Measurements from ENCODE around the gene SNTN.
"Not testable (repeated sequence)": the region's sequence is repeated elsewhere in the genome, so short reads cannot be mapped to it uniquely, and the experiment has no call there.

Gene SNTN

GRCh38 chr3:63652066-63652725 lies at the start of gene SNTN:
Gene SNTN (plus strand): TSS chr3:63652675. CDS start chr3:63652688, 13 bp downstream.
- DNase-seq (ENCODE audit: low read depth): no peak

GRCh38 chr3:63607716-63608115 lies 44.8 kb upstream of the SNTN start:
- no peak for DNase-seq (ENCODE audit: low read depth)

GRCh38 chr3:63609408-63609807 lies 43.1 kb upstream of the SNTN start:
- no peak for DNase-seq (ENCODE audit: low read depth)

- DNase-seq (ENCODE audit: low read depth): no peak
These were observed 42.6 kb upstream of the SNTN start for GRCh38 chr3:63609834-63610233.

GRCh38 chr3:63611382-63611781 lies 41.1 kb upstream of the SNTN start:
- no peak for DNase-seq (ENCODE audit: low read depth)

GRCh38 chr3:63613561-63613960 lies 38.9 kb upstream of the SNTN start:
- DNase-seq (ENCODE audit: low read depth): no peak

GRCh38 chr3:63617391-63617790 lies 35.1 kb upstream of the SNTN start:
- DNase-seq (ENCODE audit: low read depth): no peak

GRCh38 chr3:63624941-63625560 lies 27.4 kb upstream of the SNTN start:
- no peak for DNase-seq (ENCODE audit: low read depth)

- DNase-seq (ENCODE audit: low read depth): no peak
These were observed 20.8 kb upstream of the SNTN start for GRCh38 chr3:63631670-63632069.

GRCh38 chr3:63635186-63635585 lies 17.3 kb upstream of the SNTN start:
- no peak for DNase-seq (ENCODE audit: low read depth)

- no peak for DNase-seq (ENCODE audit: low read depth)
These were observed 12.7 kb upstream of the SNTN start for GRCh38 chr3:63639806-63640205.

- no peak for DNase-seq (ENCODE audit: low read depth)
These were observed 10.0 kb upstream of the SNTN start for GRCh38 chr3:63642488-63642887.

- no peak for DNase-seq (ENCODE audit: low read depth)
These were observed 8.2 kb upstream of the SNTN start for GRCh38 chr3:63644212-63644797.

- not testable (repeated sequence) for DNase-seq (ENCODE audit: low read depth)
These were observed 7.3 kb upstream of the SNTN start for GRCh38 chr3:63644928-63645781.

- no peak for DNase-seq (ENCODE audit: low read depth)
These were observed 1.7 kb downstream of the SNTN start for GRCh38 chr3:63654211-63654610.

- no peak for DNase-seq (ENCODE audit: low read depth)
These were observed 2.5 kb downstream of the SNTN start for GRCh38 chr3:63654931-63655330.

GRCh38 chr3:63655519-63655918 lies 3.0 kb downstream of the SNTN start:
- no peak for DNase-seq (ENCODE audit: low read depth)

- DNase-seq (ENCODE audit: low read depth): no peak
These were observed 4.3 kb downstream of the SNTN start for GRCh38 chr3:63656786-63657185.

GRCh38 chr3:63661242-63661641 lies 8.8 kb downstream of the SNTN start:
- no peak for DNase-seq (ENCODE audit: low read depth)

GRCh38 chr3:63662011-63662410 lies 9.5 kb downstream of the SNTN start:
- no peak for DNase-seq (ENCODE audit: low read depth)

- DNase-seq (ENCODE audit: low read depth): no peak
These were observed 10.0 kb downstream of the SNTN start for GRCh38 chr3:63662500-63662899.

GRCh38 chr3:63670544-63670943 lies 18.1 kb downstream of the SNTN start:
- DNase-seq (ENCODE audit: low read depth): no peak

GRCh38 chr3:63673111-63673510 lies 20.6 kb downstream of the SNTN start:
- no peak for DNase-seq (ENCODE audit: low read depth)
